HG02943 (cell line): ENCODE results near the gene LOX.
"Not testable (repeated sequence)": the region's sequence is repeated elsewhere in the genome, so short reads cannot be mapped to it uniquely, and the experiment has no call there.

Source experiments
- ATAC-seq: cut with Tn5 transposase; IDR thresholded peaks from one replicate; pipeline ENCODE4 v1.9.1; 2021; ENCODE audit warnings: mild to moderate bottlenecking, low read depth, moderate library complexity; ENCODE audit not compliant: unreplicated experiment

LOX gene

GRCh38 chr5:122099060-122099790 lies 21.2 kb upstream of the LOX start:
- ATAC-seq: no peak

GRCh38 chr5:122097391-122097790 lies 19.3 kb upstream of the LOX start:
- no peak for ATAC-seq

GRCh38 chr5:122095158-122095557 lies 17.1 kb upstream of the LOX start:
- ATAC-seq: no peak

DNA sequence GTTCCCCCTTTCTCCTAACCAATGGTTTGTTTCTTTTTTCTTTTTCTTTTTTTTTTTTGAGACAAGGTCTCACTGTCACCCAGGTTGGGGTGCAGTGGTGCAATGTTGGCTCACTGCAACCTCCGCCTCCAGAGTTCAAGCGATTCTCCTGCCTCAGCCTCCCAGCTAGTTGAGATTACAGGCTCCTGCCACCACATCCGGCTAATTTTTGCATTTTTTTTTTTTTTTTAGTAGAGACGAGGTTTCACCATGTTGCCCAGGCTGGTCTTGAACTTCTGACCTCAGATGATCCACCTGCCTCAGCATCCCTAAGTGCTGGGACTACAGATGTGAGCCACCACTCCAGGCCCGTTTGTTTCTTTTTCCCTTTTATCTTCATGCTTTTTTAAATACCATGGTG lies 16.2 kb upstream of the LOX start:
- ATAC-seq: not testable (repeated sequence)

DNA sequence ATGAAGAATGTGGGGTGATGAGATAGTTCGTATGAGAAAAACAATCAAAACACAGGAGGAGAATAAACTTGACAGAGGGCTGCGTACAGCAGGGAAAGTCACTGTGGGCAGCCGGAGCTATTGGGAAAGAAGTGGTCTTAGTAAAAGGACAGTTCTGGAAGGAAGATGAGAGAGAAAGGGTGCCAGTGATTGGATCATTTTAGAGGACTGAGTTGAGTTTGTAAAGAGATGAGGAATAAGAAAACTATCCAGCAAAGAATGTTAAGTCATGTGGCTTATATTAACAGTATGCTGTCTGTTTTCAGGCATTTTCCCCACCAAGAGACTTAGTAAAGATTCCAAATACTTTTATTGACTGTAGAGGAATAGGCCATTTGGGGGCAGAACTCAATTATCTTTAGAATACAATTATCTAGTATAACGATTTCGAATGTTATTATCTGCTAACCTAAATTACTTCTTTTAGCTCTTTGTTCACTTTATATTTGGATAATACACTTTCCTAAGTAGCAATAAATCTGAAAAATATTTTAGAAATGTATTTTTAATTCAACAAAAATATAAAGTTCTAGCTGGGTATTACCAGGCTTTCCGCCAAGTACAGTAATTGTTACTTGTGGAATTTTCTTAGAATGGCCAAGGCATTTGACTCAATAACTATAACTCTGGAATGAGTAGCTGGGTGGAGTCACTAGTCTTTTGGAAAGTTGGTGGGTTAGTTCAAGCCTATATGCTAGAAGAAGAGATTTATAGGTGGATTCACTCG lies 15.5 kb upstream of the LOX start:
- no peak for ATAC-seq

GRCh38 chr5:122091936-122092600 lies 14.0 kb upstream of the LOX start:
- ATAC-seq: no peak

GRCh38 chr5:122089096-122090013 lies 11.3 kb upstream of the LOX start:
- ATAC-seq: no peak

DNA sequence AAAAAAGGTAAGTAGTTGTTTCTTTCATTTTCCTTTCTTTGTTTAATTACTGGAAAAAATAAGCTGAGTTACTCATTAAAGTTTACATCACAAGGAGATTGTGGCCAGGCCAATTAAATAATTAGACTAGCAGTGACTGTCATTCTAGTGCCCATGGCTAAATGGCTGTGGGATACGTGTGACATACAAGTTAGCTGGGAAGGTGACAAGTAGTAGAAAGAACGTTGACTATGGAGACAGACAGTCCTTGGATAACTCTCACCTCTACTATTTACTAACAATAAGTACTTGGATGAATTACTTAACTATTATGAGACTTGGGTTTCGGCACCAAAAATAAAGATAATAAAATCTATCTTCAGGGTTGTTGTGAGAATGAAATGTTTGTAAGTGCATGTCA lies 7.0 kb upstream of the LOX start:
- no peak for ATAC-seq

GRCh38 chr5:122083535-122083934 lies 5.5 kb upstream of the LOX start:
- no peak for ATAC-seq

DNA sequence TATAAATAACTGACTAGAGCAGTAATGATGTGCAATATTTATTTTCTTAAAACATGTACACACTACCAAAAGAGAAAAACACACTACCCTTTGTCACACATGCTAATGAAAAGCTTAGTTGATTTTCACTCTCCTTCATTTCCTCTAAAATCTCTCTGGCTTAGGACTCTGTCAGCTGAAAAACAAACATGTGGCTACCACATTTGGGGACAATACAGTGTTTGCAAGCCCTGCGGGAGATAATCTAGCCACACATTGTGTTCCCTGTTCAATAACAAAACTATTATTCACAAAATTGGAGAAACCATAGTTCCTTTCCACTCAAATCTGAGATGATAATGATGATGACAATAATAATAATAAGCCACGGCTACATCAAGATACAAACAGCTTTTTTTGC lies 3.5 kb upstream of the LOX start:
- no peak for ATAC-seq

DNA sequence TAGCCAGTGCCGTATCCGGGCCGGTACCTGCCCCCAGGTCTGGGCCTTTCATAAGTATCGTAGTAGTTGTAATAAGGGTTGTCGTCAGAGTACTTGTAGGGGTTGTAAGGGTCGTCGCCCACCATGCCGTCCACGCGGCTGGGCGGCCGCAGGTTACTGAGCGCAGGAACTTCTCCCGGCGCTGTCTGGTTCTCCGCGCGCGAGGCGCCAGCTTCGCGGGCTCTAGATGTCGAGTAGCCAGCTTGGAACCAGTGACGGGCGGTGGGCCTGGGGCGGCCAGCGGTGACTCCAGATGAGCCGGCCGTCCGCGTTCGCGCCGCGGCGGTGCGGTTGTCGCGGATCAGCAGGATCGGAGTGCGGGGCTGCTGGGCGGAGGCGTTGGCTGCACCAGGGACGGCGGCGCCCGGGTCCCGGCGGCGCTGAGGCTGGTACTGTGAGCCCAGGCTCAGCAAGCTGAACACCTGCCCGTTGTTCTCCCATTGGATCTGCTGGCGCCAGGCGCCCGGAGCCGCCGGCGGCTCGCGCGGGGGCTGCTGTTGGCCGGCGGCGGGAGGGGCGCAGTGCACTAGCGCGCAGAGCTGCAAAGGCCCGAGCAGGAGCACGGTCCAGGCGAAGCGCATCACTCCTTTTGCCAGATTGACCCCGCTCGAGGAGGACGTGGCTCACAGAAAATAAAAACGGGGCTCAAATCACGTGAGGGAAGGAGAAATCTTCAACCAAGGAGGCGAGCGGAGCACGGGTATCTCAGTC lies 518 bp downstream of the LOX start:
- no peak for ATAC-seq

DNA sequence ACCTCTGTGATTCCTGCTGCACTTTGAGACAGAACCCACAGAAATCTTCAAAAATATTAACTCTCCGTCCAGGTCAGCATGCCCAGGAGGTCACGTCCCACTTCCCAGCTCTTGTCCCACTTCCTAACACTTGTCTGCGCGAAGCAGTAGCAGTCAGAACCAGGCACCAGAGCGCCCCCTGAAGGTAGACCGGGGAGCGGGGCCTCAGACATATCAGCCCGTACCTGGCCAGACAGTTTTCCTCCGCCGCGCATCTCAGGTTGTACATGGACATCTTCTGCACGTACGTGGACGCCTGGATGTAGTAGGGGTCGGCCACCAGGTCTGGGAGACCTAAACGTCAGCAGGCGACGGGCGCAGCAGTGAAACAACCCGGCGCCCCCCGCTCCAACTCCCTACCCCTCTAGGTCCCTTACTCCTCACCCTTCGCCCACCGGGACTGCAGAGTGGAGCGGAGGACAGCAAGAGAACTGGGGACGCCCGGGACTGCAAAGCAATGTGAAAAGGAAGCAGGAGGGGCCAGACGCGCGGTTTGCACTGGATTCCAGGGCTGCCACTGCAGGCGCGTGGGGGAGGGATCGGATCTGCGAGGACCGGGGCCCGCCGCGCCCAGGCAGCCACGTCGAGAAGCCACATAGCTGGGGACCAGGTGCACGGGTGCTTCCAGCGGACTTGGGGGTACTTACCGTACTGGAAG lies 1.2 kb downstream of the LOX start:
- no peak for ATAC-seq

GRCh38 chr5:122076050-122076461 lies 2.0 kb downstream of the LOX start:
- no peak for ATAC-seq

- ATAC-seq: no peak
Observed at GRCh38 chr5:122073864-122074263, 4.2 kb downstream of the LOX start.

DNA sequence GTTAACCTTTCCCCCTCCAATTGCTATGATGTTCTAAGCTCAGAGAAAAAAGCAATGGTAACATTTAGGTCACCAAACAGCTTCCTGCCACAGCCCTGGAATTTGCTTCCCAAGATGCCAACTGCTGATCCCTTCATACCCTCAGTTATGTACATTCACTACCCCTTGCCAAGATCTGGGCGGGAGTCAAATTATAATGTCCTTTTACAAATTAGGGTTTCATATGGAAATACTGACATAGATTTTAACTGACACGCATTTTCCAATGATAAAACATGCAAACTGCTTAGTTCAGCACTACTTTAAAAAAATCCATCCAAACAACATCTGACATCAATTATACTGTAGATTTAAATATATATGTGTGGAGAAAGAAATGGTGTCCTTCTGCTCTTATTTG lies 5.0 kb downstream of the LOX start:
- ATAC-seq: no peak

DNA sequence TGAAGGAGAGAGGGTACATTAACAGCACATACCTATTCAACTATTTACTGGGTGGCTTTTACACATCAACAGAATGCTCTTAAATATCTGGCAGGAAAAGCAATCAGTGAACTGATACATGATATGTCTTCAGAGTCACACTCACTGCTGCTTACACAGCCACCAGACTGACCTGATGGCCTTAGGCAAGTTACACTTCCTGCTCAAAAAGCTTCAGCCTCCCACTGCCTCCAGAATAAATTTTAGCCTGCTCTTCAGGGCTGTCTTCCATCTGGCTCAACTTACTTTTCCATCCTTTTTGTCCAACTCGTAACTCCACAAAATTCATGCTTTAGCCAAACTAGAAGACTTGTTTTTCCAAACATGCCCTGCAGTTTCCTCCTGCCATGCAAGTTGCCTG lies 10.7 kb downstream of the LOX start:
- ATAC-seq: no peak

- ATAC-seq: no peak
Observed at GRCh38 chr5:122064992-122065391, 13.1 kb downstream of the LOX start.

DNA sequence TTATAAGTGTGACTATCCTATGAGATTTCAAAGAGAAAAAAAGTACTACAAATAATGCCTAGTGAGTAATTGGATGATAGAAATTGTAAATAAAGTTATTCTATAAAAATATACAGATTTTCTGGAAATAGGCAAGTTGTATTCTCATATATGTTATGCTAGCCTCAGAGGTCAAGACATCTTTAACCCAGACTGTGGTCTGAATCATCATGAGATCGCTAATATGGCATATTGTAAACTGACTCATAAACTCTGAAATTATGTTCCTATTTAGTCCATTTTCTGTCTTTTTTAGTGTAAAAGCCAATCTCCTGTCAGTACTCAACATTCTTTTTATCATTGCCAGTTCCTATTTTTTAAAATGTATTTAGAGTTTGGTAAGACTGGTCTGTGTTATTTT lies 14.2 kb downstream of the LOX start:
- no peak for ATAC-seq

GRCh38 chr5:122062205-122062604 lies 15.9 kb downstream of the LOX start:
- no peak for ATAC-seq
